ENCODE measurements around the gene IQUB.

The IQUB gene

DNA sequence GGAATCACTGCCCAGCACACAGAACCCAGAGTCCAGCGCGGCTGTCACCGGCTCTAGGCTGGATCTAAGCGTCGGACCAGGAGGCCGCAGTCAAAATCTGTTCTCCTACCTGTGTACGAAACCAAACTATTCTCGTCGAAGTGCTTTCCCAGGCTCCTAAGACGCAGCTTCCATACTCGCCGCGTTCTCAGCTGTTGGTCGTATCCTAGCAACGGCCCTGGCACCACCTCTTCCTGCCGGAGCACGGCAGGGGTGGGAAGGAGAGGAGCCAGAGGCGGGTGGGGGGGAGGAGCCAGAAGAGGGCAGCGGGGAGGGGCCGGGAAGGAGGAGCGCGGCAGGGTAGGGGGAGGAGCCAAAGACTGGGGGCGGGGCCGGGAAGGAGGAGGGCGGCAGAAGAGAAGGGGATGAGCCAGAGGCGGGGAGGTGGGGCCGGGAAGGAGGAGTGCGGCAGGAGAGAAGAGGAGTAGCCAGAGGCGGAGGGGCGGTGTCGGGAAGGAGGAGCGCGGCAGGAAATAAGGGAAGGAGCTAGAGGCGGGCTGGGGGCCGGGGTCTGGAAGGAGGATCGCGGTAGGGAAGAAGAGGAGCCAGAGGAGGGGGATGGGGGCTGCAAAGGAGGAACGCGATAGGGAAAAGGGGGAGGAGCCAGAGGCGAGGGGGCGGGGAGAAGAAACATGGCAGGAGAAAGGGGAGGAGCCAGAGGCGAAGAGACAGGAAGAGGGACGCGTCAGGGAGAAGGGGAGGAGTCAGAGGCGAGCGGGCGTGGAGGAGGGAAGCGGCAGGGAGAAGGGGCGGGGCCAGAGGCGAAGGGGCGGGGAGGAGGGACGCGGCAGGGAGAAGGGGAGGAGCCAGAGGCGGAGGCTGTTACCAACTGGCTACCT lies at the start of gene IQUB:
Gene IQUB, minus strand, starts transcription at position 213 of the 878 bp plus-strand sequence. CDS start 22,255 bp downstream, outside the sequence.
- DNase-seq (ENCODE audit: insufficient read length, low spot score) = peak; percentile 85
- FAIRE-seq = no peak
- TF ChIP-seq, protein P1, sequence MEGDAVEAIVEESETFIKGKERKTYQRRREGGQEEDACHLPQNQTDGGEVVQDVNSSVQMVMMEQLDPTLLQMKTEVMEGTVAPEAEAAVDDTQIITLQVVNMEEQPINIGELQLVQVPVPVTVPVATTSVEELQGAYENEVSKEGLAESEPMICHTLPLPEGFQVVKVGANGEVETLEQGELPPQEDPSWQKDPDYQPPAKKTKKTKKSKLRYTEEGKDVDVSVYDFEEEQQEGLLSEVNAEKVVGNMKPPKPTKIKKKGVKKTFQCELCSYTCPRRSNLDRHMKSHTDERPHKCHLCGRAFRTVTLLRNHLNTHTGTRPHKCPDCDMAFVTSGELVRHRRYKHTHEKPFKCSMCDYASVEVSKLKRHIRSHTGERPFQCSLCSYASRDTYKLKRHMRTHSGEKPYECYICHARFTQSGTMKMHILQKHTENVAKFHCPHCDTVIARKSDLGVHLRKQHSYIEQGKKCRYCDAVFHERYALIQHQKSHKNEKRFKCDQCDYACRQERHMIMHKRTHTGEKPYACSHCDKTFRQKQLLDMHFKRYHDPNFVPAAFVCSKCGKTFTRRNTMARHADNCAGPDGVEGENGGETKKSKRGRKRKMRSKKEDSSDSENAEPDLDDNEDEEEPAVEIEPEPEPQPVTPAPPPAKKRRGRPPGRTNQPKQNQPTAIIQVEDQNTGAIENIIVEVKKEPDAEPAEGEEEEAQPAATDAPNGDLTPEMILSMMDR (IDR thresholded peaks at IDR 0.05; ENCODE audit: insufficient read depth, missing control alignments) = no peak

DNA sequence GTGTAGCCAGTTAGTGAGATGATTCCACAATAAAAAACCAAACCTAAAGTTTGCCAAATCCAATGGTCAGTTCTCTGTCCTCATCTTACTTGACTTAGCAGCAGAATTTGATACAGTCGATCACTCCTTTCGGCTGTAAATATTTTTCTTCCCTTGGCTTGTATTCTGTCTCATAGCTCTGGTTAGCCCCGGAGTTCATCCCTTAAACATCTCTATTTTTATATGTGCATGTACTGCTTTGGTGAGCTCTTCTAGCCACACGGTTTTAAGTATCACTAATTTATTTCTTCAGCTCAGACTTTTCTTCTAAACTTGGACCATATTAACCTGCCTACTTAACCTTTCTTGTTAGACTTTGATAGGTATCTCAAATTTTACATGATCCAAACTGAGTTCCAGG lies 49.4 kb upstream of the IQUB start:
- no peak for DNase-seq (ENCODE audit: insufficient read length, low spot score)
- TF ChIP-seq, protein P1 (IDR thresholded peaks at IDR 0.05; ENCODE audit: insufficient read depth, missing control alignments) = no peak
- no peak for FAIRE-seq

DNA sequence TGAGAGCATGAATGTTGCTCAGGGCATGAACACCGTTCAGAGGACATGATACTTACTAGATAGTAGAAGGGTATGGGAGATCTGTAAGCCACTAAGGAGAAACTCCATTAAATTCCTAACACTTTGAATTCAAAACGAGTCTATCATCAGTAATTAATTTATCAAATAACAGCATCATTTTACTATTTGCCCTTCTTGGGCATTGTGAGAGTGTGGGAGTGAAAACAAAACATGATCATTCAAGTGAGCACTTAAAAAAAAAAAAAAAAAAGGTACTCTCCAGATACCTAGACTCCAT lies 46.7 kb upstream of the IQUB start:
- DNase-seq (ENCODE audit: insufficient read length, low spot score) = no peak
- TF ChIP-seq, protein P1 (IDR thresholded peaks at IDR 0.05; ENCODE audit: insufficient read depth, missing control alignments) = no peak
- no peak for FAIRE-seq

DNA sequence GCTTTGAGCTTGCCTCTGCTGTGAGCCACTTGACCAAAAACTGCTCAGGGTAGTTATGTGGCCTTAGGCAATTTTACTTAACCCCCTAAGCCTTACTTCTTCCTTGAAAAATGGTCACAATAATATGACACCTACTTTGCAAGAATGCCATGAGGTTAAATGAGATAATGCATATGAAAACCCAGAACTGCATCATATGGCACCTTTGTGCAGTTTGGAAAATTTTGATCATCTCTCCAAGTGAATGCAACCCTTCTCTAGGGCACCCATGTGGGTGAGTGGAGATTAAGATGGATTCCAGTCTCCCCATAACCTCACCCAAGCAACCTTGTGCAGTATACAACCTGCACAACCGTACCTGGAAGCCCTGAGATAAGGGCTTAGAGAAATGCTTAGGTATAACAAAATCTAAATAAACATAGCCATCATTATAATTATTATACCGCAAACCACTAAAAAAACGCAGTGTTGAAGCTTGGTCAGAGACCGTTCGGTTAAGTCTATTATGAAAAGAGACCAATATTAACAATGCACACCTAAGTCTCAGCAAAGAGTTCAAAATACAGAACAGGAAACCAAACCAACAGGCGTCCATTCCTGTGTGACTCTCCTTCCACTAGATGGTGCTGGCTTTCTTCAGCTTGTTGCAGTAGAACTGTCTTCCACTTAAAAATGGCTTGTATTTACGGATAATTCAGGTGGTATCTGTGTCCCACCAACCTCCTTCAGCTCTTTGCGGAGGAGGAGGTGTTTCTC lies 46.2 kb upstream of the IQUB start:
- FAIRE-seq (no peak), DNase-seq (ENCODE audit: insufficient read length, low spot score) (no peak)
- TF ChIP-seq, protein P1 (IDR thresholded peaks at IDR 0.05; ENCODE audit: insufficient read depth, missing control alignments) = peak; percentile 54

DNA sequence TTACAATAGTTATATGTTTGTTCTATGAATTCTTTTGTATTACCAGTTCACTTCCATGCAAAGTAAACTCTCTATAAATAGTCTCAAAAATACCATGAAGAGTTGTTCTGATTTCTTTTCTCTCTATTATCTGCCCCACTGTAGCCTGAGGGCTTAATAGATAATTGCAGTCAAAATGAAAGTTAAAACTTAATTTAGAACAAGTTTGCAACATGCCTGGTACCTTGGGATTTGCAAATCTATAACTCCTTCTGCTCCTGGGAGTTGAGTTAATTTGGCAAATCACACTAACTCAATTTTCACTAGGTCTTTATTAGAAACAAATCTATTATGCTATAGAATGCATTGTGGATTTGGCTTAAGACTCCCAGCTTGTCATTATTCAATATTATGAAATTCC lies 45.0 kb upstream of the IQUB start:
- DNase-seq (ENCODE audit: insufficient read length, low spot score) (no peak), FAIRE-seq (no peak)
- TF ChIP-seq, protein P1 (IDR thresholded peaks at IDR 0.05; ENCODE audit: insufficient read depth, missing control alignments) = no peak

DNA sequence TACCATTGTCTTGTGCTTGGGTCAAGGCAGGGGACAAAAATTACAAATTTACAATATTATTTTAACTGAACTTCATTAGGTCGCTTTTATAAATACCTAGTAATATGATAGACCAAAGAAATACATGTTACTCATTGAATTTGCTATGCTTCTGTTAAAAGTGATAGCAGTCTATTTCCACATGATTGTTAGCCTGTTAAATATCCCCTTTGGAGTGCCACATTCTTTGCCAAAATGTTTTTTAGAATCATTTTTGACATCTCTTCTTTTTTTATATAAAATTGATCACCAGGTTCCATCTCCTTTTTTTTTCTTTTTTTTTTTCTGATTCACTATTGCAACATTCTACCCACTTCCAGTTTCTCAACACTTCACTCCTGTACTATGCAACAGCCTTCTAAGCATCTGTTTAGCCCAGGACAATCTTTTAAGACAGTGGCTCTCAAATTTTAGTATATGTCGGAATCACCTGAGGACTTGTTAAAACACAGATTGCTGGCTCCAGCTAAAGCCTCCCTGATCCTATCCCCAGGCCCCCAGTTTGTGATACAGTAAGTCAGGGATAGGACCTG lies 39.6 kb upstream of the IQUB start:
- DNase-seq (ENCODE audit: insufficient read length, low spot score) (no peak), FAIRE-seq (no peak)
- TF ChIP-seq, protein P1 (IDR thresholded peaks at IDR 0.05; ENCODE audit: insufficient read depth, missing control alignments) = no peak
